LNCaP clone FGC (cell line): ENCODE measurements around the gene RAD51B.

ENCODE experiments used
- DNase-seq: peaks from one replicate; pipeline ENCODE4 v3.0.0-alpha.2; 2011; ENCODE audit warnings: low read depth
- H3K4me3 ChIP-seq: 2 replicates; pipeline ENCODE4 v1.5.1; 2011; ENCODE audit warnings: mild to moderate bottlenecking, low read depth, low read length, control low read depth
- TF ChIP-seq, protein P1 (sequence below): IDR thresholded peaks from 2 replicates; pipeline ENCODE4 v1.5.1; 2012; ENCODE audit warnings: mild to moderate bottlenecking; ENCODE audit not compliant: control insufficient read depth, insufficient read depth; ENCODE audit errors: extremely low read depth

RAD51B gene

DNA sequence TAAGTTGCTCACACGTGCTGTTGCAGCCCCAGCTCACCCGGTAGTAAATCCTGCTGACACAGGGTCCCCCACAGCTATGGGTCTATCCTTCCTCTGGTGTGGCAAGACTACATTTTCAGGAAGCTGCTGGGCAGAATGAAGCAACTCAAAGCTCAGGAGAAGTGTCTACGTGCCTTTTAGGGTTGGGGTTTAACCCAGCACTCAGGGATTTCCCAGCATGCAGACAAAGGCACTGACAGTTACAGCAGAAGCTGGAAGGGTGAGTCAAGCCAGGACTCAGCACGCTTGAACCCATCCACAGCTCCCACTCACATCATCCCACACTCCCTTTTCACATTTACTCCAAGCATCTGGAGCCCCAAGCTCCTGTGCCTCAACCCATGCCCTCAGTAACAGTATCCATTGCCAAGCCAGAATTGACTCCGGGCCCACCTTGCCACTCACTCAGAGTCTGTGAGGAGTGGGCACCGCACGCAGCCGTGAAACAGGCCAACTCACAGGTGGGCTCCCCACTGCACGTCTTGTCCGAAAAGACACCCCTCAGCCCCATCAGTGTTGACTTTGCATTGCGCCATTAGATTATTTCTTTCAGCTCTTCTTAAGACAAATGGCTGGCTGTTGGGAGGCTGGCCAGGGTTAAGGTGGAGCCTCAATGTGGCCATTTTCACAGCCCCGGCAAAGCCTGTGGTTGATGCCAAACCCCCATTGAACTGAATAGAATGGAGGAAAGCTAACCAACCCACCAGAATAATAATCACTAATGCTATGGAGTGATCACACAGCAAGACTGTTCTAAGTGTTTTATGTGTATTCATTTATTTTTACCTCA lies 913.7 kb downstream of the RAD51B start:
- TF ChIP-seq, protein P1, sequence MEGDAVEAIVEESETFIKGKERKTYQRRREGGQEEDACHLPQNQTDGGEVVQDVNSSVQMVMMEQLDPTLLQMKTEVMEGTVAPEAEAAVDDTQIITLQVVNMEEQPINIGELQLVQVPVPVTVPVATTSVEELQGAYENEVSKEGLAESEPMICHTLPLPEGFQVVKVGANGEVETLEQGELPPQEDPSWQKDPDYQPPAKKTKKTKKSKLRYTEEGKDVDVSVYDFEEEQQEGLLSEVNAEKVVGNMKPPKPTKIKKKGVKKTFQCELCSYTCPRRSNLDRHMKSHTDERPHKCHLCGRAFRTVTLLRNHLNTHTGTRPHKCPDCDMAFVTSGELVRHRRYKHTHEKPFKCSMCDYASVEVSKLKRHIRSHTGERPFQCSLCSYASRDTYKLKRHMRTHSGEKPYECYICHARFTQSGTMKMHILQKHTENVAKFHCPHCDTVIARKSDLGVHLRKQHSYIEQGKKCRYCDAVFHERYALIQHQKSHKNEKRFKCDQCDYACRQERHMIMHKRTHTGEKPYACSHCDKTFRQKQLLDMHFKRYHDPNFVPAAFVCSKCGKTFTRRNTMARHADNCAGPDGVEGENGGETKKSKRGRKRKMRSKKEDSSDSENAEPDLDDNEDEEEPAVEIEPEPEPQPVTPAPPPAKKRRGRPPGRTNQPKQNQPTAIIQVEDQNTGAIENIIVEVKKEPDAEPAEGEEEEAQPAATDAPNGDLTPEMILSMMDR = no peak
- DNase-seq = no peak
- no peak overlapping the region for H3K4me3 ChIP-seq

DNA sequence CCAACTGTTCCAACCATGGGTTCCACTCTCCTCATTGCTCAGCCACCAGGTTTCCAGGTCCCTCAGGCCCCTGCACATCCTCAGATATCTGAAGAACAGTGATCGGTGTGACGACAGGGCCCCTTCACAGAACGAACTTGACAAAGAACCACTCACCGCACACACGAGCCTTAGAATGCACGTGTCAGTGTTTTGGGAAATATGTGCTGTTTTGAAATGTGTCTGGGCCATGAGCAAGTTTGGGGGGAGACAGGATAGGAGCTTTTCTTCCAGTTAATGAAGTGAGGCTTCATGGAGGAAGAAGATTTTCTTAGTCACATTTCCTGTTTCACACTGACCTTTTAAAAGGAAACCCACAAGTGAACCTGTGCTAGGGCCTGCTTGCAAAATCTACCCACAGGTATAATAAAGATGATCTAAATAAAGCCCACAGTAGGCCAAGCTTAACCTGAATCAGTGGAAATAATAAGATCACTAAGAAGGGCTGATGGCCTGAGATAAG lies 914.7 kb downstream of the RAD51B start:
- TF ChIP-seq, protein P1 = no peak
- DNase-seq = no peak
- H3K4me3 ChIP-seq = no peak overlapping the region

DNA sequence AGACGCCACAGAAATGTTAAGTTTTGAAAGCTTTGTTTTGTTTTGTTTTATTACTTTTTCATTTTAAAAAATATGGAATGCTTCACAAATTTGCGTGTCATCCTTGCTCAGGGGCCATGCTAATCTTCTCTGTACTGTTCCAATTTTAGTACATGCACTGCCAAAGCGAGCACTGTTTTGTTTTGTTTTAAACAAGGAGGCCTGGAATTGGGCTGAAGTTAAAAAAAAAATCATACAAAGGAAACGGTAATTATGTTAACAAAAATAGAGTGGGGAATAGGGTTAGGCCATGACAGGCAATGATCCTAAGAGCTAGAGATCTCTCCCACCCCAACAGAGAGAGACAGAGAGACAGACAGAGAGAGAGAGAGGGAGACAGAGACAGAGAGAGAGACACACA lies 916.3 kb downstream of the RAD51B start:
- H3K4me3 ChIP-seq = no peak overlapping the region
- TF ChIP-seq, protein P1 = no peak
- DNase-seq = no peak

DNA sequence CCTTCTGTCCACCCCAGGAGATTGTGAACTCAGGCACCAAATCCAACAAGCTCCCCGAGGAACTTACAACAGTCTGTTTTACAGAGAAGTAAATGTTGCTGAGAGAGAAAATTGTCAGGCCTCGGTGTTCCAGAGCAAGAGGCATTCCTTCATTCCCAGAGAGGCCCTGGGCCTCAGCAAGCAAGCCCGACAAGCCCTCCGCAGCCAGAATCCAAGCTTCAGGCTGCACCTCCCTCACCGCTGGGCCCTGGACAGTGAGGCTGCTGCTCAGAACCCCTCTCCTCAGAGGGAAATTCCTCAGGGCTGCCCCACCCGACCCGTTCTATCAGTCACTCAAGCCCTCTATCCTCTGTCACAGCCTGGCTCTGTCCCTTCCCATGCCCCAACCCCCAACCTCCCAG lies 916.9 kb downstream of the RAD51B start:
- TF ChIP-seq, protein P1 = no peak
- no peak overlapping the region for H3K4me3 ChIP-seq
- no peak for DNase-seq

DNA sequence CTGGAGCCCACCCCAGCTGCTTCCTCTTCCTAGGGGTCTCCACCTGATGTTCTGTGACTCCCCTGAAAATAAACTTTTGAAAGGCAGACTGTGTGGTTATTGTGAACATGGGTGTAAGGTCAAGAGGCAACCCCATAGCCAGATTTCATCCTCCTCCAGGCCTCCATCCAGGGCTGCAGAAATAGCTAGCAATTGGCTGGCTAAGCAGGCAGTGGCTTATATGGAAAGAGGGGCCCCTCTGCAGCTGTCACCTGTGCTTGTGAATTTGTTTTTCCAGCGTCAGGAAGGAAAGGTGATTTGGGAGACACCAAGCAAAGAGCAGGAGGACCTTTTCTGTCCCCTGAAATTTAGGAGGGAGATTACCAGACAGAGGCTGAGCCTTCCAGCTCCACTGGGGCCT lies 917.5 kb downstream of the RAD51B start:
- TF ChIP-seq, protein P1 = no peak
- no peak for DNase-seq
- H3K4me3 ChIP-seq = no peak overlapping the region

DNA sequence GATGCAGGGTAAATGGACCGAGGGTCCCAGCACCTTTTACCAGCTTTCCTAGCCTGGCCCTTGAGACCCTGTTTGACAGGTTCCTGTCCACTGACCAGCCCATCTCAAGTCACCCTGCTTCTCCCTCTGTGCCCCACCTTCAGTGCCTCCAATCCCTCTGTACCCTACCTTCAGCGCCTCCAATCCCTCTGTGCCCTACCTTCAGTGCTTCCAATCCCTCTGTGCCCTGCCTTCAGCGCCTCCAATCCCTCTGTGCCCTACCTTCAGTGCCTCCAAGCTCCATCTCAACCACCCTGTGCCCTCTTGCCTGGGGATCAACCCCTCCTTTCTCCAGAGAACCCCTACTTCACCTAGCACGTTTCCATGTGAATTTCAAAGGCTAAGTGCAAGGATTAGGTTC lies 919.0 kb downstream of the RAD51B start:
- no peak for DNase-seq
- H3K4me3 ChIP-seq = no peak overlapping the region
- TF ChIP-seq, protein P1 = no peak

DNA sequence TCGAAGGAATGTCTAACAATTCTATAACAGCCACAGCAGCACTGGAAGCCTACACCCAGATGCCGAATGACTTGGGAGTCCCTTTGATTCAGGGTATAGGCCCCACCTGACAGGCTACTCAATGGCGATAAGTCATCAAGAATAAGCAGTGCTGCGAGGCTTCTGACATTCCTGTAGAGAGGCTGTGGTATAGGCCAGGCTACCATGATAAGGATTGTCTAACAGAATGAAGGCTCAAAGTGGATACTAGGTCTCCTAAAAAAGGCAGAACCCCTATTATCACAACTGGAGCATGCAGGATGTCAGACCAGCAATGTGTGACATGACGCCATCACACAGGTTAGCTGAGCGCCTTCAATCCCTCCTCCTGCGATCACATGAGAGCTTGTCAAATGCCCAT lies 920.1 kb downstream of the RAD51B start:
- no peak overlapping the region for H3K4me3 ChIP-seq
- TF ChIP-seq, protein P1 = no peak
- no peak for DNase-seq
